GM18867 (cell line): ENCODE measurements around the gene CCL26.
A peak's percentile ranks its signal among the peaks of the same experiment; 100 is the strongest.
"Not testable (repeated sequence)": the region's sequence is repeated elsewhere in the genome, so short reads cannot be mapped to it uniquely, and the experiment has no call there.

Source experiments
- ATAC-seq: cut with Tn5 transposase; IDR thresholded peaks from one replicate; pipeline ENCODE4 v1.9.1; 2021; ENCODE audit warnings: mild to moderate bottlenecking, moderate library complexity; ENCODE audit not compliant: unreplicated experiment

CCL26 gene

GRCh38 chr7:75793676-75794075 is 21.7 kb upstream of the CCL26 start:
- no peak for ATAC-seq

- not testable (repeated sequence) for ATAC-seq
Observed at GRCh38 chr7:75792567-75792966, 20.6 kb upstream of the CCL26 start.

DNA sequence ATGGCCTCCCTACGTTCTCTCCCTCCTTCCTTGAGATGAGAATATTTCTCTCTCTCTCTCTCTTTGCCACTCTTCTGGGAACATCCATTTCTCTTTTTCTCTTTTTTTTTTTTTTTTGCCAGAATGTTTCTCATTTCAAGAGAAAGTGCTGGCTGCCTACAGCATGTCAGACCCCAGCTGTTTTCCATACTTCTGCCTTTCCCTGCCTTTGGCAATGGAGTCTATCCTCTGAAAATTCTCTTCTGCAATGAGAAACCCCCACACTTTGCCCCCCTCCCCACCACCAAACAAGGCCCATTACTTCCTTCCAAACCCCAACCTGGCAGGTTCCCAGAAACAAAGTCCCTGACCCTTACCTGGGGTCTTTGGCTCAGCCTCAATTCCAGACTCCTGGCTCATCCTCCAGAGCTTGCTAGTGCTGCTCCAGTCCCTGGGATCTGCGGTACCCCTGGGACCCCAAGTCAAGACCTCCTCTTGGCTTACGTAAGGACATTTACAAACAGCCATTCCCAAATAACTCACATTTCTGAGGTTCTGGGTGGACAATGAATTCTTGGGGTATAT is 17.4 kb upstream of the CCL26 start:
- ATAC-seq: no peak

- ATAC-seq: not testable (repeated sequence)
Observed at GRCh38 chr7:75788154-75788847, 16.3 kb upstream of the CCL26 start.

- ATAC-seq: not testable (repeated sequence)
Observed at GRCh38 chr7:75783058-75783457, 11.0 kb upstream of the CCL26 start.

GRCh38 chr7:75780647-75781273 is 8.7 kb upstream of the CCL26 start:
- ATAC-seq: not testable (repeated sequence)

DNA sequence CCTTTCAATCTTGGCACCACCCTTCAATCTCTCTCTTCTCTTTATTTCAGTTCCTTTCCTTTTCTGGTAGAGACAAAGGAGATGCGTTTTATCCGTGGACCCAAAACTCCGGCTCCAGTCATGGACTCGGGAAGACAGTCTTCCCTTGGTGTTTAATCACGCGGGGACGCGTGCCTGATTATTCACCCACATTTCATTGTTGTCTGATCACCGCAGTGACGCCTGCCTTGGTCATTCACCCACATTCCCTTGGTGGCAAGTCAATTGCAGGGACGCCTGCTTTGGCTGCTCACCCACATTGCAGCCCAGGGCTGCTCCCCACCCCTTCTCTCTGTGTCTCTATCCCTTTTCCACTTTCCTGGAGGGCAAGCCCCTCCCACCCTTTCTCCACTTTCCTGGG is 7.5 kb upstream of the CCL26 start:
- not testable (repeated sequence) for ATAC-seq

GRCh38 chr7:75779035-75779434 is 7.0 kb upstream of the CCL26 start:
- ATAC-seq: not testable (repeated sequence)

DNA sequence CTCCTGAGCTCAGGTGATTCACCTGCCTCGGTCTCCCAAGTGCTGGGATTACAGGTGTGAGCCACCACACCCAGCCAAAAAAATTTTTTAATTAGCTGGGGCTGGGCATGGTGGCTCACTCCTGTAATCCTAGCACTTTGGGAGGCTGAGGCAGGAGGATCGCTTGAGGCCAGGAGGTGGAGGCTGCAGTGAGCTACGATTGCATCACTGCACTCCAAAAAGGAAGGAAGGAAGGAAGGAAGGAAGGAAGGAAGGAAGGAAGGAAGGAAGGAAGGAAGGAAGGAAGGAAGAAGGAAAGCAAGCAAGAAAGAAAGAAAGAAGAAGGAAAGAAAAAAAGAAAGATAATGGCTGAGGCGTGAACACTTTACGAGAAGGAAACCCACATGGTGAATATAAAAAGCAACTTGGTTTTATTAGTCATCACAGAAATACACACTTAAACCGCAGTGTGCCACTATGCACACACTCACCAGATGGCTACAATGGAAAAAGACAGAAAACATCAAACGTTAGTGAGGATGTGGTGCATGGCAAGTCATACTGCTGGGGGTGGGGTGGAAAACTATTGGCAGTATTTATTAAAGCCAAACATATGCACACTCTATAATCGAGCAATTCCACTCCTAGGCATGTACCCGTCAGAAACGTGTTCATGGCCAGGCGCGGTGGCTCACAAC is 4.4 kb upstream of the CCL26 start:
- no peak for ATAC-seq

DNA sequence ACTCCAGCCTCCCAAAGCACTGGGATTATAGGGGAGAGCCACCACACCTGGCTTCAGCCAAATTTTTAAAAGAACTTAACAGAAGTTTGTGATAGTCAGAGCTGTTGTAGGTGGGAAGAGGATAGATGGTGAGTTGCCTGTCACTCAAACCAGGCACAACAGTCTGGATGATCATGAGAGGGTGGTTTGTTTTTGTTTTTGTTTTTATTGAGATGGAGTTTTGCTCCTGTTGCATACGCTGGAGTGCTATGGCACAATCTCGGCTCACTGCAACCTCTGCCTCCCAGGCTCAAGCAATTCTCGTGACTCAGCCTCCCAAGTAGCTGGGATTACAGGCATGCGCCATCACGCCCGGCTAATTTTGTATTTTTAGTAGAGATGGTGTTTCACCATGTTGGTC is 1.9 kb upstream of the CCL26 start:
- ATAC-seq: not testable (repeated sequence)

GRCh38 chr7:75771224-75771623 is 787 bp downstream of the CCL26 start:
- no peak for ATAC-seq

DNA sequence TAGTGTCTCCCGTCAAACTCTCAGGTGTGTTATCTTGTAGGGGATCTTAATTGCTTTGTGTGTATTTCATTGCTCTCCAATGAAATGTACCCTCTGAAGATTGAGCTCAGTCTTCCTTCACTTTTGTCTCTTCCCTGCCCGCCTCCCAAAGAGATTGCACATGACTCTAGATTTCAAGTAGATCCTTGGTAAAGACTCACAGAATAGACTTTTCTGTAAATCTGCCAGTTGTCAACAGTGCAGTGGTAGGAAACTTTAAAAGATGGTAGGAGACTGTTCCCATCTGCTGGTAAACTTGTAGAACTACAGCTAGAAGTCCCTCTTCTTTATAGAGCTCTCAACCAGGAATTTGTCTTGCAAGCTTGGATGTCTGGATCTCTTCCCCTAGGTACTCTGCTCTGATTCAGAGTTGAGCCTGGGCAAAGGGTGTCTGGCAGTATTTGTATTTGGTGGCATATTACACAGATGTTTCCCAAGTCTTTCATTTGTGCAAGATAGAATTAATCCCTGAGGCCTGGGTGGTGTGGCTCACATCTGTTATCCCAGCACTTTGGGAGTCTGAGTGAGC is 9.6 kb downstream of the CCL26 start:
- ATAC-seq: peak; percentile 58

DNA sequence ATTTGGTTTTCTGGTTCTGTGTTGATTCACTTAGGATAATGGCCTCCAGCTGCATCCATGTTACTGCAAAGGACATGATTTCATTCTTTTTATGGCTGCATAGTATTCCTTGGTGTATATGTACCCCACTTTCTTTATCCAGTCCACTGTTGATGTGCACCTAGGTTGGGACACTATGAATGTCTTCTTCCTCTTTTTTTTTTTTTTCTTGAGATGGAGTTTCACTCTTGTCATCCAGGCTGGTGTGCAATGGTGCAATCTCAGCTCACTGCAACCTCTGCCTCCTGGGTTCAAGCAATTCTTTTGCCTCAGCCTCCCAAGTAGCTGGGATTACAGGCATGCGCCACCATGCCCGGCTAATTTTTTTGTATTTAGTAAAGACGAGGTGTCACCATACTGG is 10.2 kb downstream of the CCL26 start:
- not testable (repeated sequence) for ATAC-seq

DNA sequence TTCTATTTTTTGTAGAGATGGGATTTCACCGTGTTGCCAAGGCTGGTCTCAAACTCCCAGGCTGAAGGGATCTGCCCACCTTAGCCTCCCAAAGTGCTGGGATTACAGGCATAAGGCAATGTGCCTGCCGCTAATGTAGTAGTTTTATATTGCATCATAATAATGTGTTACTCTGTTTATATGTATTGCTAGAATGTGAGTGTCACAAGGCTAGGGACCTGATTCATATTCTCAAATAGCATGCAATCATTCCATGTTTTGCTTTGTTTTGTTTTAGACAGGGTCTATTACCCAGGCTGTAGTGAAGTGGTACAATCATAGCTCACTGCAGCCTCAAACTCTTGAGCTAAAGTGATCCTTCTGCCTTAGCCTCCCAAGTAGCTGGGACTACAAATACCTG is 13.5 kb downstream of the CCL26 start:
- no peak for ATAC-seq

DNA sequence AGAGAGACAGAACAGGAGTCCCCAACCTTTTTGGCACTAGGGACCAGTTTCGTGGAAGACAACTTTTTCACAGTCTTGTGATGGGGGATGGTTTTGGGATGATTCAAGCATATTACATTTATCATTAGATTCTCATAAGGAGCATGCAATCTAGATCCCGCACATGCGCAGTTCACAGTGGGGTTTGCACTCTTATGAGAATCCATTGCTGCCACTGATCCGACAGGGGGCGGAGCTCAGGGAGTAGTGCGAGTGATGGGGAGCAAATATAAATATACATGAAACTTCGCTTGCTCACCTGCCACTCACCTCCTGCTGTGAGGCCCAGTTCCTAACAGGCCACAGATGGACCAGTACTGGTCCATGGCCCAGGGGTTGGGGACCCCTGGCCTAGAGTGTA is 14.2 kb downstream of the CCL26 start:
- ATAC-seq: no peak

GRCh38 chr7:75756991-75757676 is 14.9 kb downstream of the CCL26 start:
- ATAC-seq: no peak

DNA sequence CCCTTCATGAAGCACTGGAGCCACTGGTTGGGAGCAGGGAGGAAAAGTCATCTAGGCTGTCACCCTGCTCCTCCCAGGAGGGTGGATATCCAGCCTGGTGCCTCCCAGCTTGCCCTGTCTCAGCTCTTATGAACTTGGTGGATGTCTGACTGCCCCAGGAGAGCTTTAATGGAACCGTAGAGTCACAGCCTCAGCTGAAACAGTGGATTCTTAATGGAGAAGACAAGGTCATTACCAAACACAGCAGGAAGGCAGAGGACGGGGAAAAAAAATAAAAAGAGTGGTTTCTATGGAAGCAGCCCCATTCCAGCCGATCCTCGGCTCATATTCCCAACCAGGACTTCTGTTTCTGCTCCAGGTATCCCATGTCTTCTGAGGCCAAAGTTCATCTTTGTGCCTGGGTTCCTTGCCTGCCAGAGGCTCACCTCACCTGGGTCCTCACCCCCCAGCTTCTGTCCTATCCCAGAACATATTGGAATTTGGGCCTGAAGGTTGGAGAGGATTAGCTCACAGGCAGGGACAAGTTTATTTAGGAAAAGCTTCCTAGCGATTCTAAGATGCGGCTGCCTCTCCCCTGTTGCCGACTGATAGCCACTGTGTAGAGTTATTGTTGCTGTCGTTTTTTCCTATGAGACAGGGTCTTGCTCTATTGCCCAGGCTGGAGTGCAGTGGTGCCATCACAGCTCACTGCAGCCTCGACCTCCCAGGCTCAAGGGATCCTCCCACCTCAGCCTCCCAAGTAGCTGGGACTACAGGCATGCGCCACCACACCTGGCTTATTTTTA is 15.6 kb downstream of the CCL26 start:
- no peak for ATAC-seq

GRCh38 chr7:75743455-75743859 is 28.6 kb downstream of the CCL26 start:
- ATAC-seq: no peak

GRCh38 chr7:75740846-75741497 is 31.0 kb downstream of the CCL26 start:
- no peak for ATAC-seq
